ENCODE results near the gene TBC1D24.
"Not testable (repeated sequence)": the region's sequence is repeated elsewhere in the genome, so short reads cannot be mapped to it uniquely, and the experiment has no call there.

DNA sequence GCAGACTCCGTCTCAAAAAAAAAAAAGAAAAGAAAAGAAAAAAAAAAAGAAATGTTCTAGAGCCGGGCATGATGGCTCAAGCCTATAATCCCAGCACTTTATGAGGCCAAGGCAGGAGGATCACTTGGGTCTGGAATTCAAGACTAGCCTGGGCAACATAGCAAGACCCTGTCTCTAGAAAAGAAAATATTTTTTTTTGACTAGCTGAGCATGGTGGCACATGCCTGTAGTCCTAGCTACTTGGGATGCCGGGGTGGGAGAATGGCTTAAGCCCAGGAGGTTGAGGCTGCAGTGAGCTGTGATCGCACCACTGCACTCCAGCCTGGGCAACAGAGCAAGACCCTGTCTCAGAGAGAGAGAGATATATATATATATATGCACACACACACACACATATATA, 39.7 kb upstream of the TBC1D24 start:
- TF ChIP-seq, protein P1, sequence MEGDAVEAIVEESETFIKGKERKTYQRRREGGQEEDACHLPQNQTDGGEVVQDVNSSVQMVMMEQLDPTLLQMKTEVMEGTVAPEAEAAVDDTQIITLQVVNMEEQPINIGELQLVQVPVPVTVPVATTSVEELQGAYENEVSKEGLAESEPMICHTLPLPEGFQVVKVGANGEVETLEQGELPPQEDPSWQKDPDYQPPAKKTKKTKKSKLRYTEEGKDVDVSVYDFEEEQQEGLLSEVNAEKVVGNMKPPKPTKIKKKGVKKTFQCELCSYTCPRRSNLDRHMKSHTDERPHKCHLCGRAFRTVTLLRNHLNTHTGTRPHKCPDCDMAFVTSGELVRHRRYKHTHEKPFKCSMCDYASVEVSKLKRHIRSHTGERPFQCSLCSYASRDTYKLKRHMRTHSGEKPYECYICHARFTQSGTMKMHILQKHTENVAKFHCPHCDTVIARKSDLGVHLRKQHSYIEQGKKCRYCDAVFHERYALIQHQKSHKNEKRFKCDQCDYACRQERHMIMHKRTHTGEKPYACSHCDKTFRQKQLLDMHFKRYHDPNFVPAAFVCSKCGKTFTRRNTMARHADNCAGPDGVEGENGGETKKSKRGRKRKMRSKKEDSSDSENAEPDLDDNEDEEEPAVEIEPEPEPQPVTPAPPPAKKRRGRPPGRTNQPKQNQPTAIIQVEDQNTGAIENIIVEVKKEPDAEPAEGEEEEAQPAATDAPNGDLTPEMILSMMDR (IDR thresholded peaks at IDR 0.05): not testable (repeated sequence)
- TF ChIP-seq POLR2A, POLR2AphosphoS5, EP300 (IDR thresholded peaks at IDR 0.05): not testable (repeated sequence)

Measured in stomach (tissue), 4 donors.